Suprapubic skin (tissue), 3 donors: ENCODE measurements around the gene GRAPL.
"Not testable (repeated sequence)": the region's sequence is repeated elsewhere in the genome, so short reads cannot be mapped to it uniquely, and the experiment has no call there.

Experiments used
- CTCF ChIP-seq, 2 donors: fragments of 200-600 bp in 1 of 2; fragments of 450-650 bp in 1 of 2; sonication (generic) in 1 of 2; IDR thresholded peaks; one replicate each; pipeline ENCODE4 v1.5.1; 2016 to 2019; ENCODE audit warnings: antibody characterized with exemption in 2 of 2, mild to moderate bottlenecking in 1 of 2, moderate library complexity in 1 of 2
- EP300 ChIP-seq: sonication (generic); formaldehyde crosslinking; IDR thresholded peaks from one replicate; pipeline ENCODE4 v1.6.1; 2017; ENCODE audit warnings: antibody characterized with exemption

GRCh38 chr17:19162384-19163216, 35.2 kb downstream of the GRAPL start:
- TF ChIP-seq CTCF (IDR thresholded peaks at IDR 0.05); EP300: not testable (repeated sequence)
